OCI-LY7 (cell line): Measurements from ENCODE around the gene TBC1D4. TPM values are rescaled to one million over a fixed set of nuclear protein-coding genes. Genes with fewer than 3 reads are reported as not detected.

ENCODE experiments used
- BruUV-seq: library from RNA; stranded (reverse); fragments of 400-500 nt; replicated peaks from 2 replicates; lab custom pipeline; 2021; lab: Mats Ljungman, UMichigan
- CTCF ChIA-PET: fragments of 300-600 bp; sonication (Branson Sonifier 250); formaldehyde crosslinking; loops from one replicate; lab custom pipeline; 2022; ENCODE audit warnings: antibody characterized with exemption; ENCODE audit not compliant: unreplicated experiment; lab: Charles Lee
- POLR2A ChIA-PET: fragments of 300-600 bp; sonication (Branson Sonifier 250); formaldehyde crosslinking; loops from one replicate; lab custom pipeline; 2022; ENCODE audit warnings: antibody characterized with exemption; lab: Charles Lee
- DNase-seq: peaks from one replicate; pipeline ENCODE4 v3.0.0-alpha.2; 2015; ENCODE audit warnings: low spot score
- H2AFZ ChIP-seq: fragments of 200-600 bp; sonication (generic), shearing (Covaris generic); 2 replicates; pipeline ENCODE4 v1.6.1; 2014; ENCODE audit warnings: mild to moderate bottlenecking, antibody characterized with exemption, low read length, moderate library complexity
- H3K27ac ChIP-seq: fragments of 200-600 bp; sonication (generic); 2 replicates; pipeline ENCODE4 v1.5.1; 2014; ENCODE audit warnings: mixed run types, low read depth, mild to moderate bottlenecking, moderate library complexity, low read length, inconsistent platforms; ENCODE audit not compliant: poor library complexity, severe bottlenecking
- H3K36me3 ChIP-seq: fragments of 200-600 bp; sonication (generic); 2 replicates; pipeline ENCODE4 v1.6.1; 2014; ENCODE audit warnings: mild to moderate bottlenecking, antibody characterized with exemption, low read length, moderate library complexity, mixed read lengths; ENCODE audit not compliant: insufficient read depth
- H3K4me1 ChIP-seq: fragments of 200-600 bp; sonication (generic); 2 replicates; pipeline ENCODE4 v1.5.1; 2014; ENCODE audit warnings: mild to moderate bottlenecking, low read length; ENCODE audit not compliant: insufficient read depth, poor library complexity, severe bottlenecking
- H3K4me2 ChIP-seq: fragments of 200-600 bp; sonication (generic); 2 replicates; pipeline ENCODE4 v1.6.1; 2014; ENCODE audit warnings: mild to moderate bottlenecking, low read length
- H3K4me3 ChIP-seq: fragments of 200-600 bp; sonication (generic); 2 replicates; pipeline ENCODE4 v1.5.1; 2014; ENCODE audit warnings: mild to moderate bottlenecking, low read depth, low read length; ENCODE audit not compliant: poor library complexity, severe bottlenecking
- H3K79me2 ChIP-seq: fragments of 200-600 bp; sonication (generic); 2 replicates; pipeline ENCODE4 v1.6.1; 2016; ENCODE audit warnings: low read depth, mild to moderate bottlenecking, low read length, moderate library complexity, mixed read lengths; ENCODE audit not compliant: insufficient read depth
- H3K9me2 ChIP-seq: fragments of 200-600 bp; sonication (generic); 2 replicates; pipeline ENCODE4 v1.6.1; 2016; ENCODE audit warnings: mild to moderate bottlenecking, low read length, mixed read lengths; ENCODE audit not compliant: insufficient read depth
- H3K9me3 ChIP-seq: fragments of 200-600 bp; sonication (generic); 2 replicates; pipeline ENCODE4 v1.6.1; 2014; ENCODE audit warnings: mild to moderate bottlenecking, mixed run types, low read length, mixed read lengths
- H4K20me1 ChIP-seq: fragments of 200-600 bp; sonication (generic); 2 replicates; pipeline ENCODE4 v1.6.1; 2014; ENCODE audit warnings: mild to moderate bottlenecking, antibody characterized with exemption, low read length, moderate library complexity, mixed read lengths; ENCODE audit not compliant: insufficient read depth
- CTCF ChIP-seq: fragments of 200-600 bp; sonication (generic); conservative IDR thresholded peaks from 2 replicates; pipeline ENCODE4 v1.5.1; 2014; ENCODE audit warnings: mild to moderate bottlenecking, antibody characterized with exemption, low read length, moderate library complexity, mixed read lengths
- EZH2phosphoT487 ChIP-seq: fragments of 200-600 bp; sonication (generic); IDR thresholded peaks from 2 replicates; pipeline ENCODE4 v1.6.1; 2018; ENCODE audit warnings: low read depth, borderline replicate concordance, mild to moderate bottlenecking, mixed run types, antibody characterized with exemption, low read length, moderate library complexity, mixed read lengths
- intact Hi-C: fragments of 100-400 bp; cut with micrococcal nuclease; formaldehyde crosslinking; loops from one replicate; pipeline ENCODE4 v1.10.0; 2022; ENCODE audit not compliant: unreplicated experiment
- total RNA-seq, 2 experiments: library from RNA; depleted of rRNA in 1 of 2; stranded (reverse); fragments of >200 nt in 1 of 2; shearing (Covaris generic) in 1 of 2; gene quantifications; 2 replicates each; pipeline ENCODE4 v1.2.3, GENCODE V29; 2014 to 2022

The TBC1D4 gene
- total RNA-seq, 2 experiments from 2014 or later = 21.7 to 24.3 TPM

GRCh38 chr13:75399168-75399878 is 82.6 kb downstream of the TBC1D4 start:
- POLR2A ChIA-PET = interaction anchor here (0.6 to 2.5 kb wide), 4 partner anchors 11 to 362 kb away, joined by 3 to 11 read pairs (median 3); no protein-coding TSS in a partner anchor
- BruUV-seq = no TSS peak

GRCh38 chr13:75398072-75398471 is 83.9 kb downstream of the TBC1D4 start:
- DNase-seq = no peak
- BruUV-seq = no TSS peak
- Histone ChIP-seq H3K4me2 (no peak overlapping the region), H3K27ac (no peak overlapping the region), H3K4me1 (peaks cover 37% of the 10 kb centered on the region), H3K9me2 (no peaks in the 10 kb centered on the region), H4K20me1 (no peaks in the 10 kb centered on the region), H2AFZ (no peak overlapping the region), H3K4me3 (no peak overlapping the region), H3K79me2 (peaks cover 38% of the 10 kb centered on the region; the same call in 1 of the 2 replicates), H3K36me3 (peaks cover 8% of the 10 kb centered on the region; the same call in 1 of the 2 replicates), H3K9me3 (peaks cover 16% of the 10 kb centered on the region)
- intact Hi-C loops = no loop called here
- POLR2A ChIA-PET = interaction anchor here (0.9 kb wide), 1 partner anchor 12 kb away, joined by 3 read pairs; no protein-coding TSS in a partner anchor
- CTCF ChIA-PET = no interaction called here
- TF ChIP-seq EZH2phosphoT487 (no peak), CTCF (no peak)

More at GRCh38 chr13:75399168-75399878, 82.6 kb downstream of the TBC1D4 start:
- Histone ChIP-seq H4K20me1 (no peaks in the 10 kb centered on the region), H3K4me2 (no peak overlapping the region), H3K36me3 (peaks cover 8% of the 10 kb centered on the region; the same call in 1 of the 2 replicates), H3K4me3 (no peak overlapping the region), H3K79me2 (peaks cover 43% of the 10 kb centered on the region; the same call in 1 of the 2 replicates), H3K4me1 (peaks cover 42% of the 10 kb centered on the region), H3K9me2 (no peaks in the 10 kb centered on the region), H3K9me3 (peaks cover 16% of the 10 kb centered on the region), H3K27ac (no peak overlapping the region), H2AFZ (no peak overlapping the region)
- CTCF ChIA-PET = no interaction called here
- DNase-seq = no peak
- TF ChIP-seq EZH2phosphoT487 = no peak
- no peak for TF ChIP-seq CTCF
- intact Hi-C loops = no loop called here

- intact Hi-C loops = no loop called here
- H3K79me2 ChIP-seq = peaks cover 16% of the 10 kb centered on the region; the same call in 1 of the 2 replicates
- H3K36me3 ChIP-seq = peaks cover 8% of the 10 kb centered on the region; the same call in 1 of the 2 replicates
- H3K4me1 ChIP-seq = peaks cover 21% of the 10 kb centered on the region
- H3K27ac ChIP-seq = no peak overlapping the region
- no peak for TF ChIP-seq EZH2phosphoT487
- TF ChIP-seq CTCF = no peak
- DNase-seq = no peak
- peaks cover 16% of the 10 kb centered on the region for H3K9me3 ChIP-seq
- no peak overlapping the region for H2AFZ ChIP-seq
- no peak overlapping the region for H3K4me2 ChIP-seq
- H4K20me1 ChIP-seq = no peaks in the 10 kb centered on the region
- ChIA-PET POLR2A (interaction anchor here (0.5 to 1.2 kb wide), 4 partner anchors 14 to 1427 kb away, joined by 3 to 4 read pairs (median 3); no protein-coding TSS in a partner anchor), CTCF (no interaction called here)
- H3K4me3 ChIP-seq = no peak overlapping the region
- BruUV-seq = no TSS peak
- H3K9me2 ChIP-seq = no peaks in the 10 kb centered on the region
Measured at GRCh38 chr13:75395901-75396300, 86.1 kb downstream of the TBC1D4 start.
